SK-N-SH (cell line): ENCODE data around the gene SLC23A3. TPM values are rescaled to one million over a fixed set of nuclear protein-coding genes. Genes with fewer than 3 reads are reported as not detected.

Experiments
- CTCF ChIA-PET: fragments of 300-600, 350-600 bp; formaldehyde crosslinking; extraction: SDS; loops from one replicate; lab custom pipeline; 2021; lab: Yijun Ruan, JAX
- POLR2A ChIA-PET: fragments of 350-600 bp; sonication (Branson Sonifier 250); formaldehyde crosslinking; extraction: SDS; loops from one replicate; lab custom pipeline; 2020; ENCODE audit warnings: antibody characterized with exemption, inconsistent platforms; lab: Yijun Ruan, JAX
- DNase-seq: peaks from one replicate; pipeline ENCODE4 v3.0.0; 2012
- H2AFZ ChIP-seq: fragments of 200-600 bp; sonication (generic); 2 replicates; pipeline ENCODE4 v1.8.1; 2016; ENCODE audit warnings: antibody characterized with exemption, mild to moderate bottlenecking, low read depth
- H3F3A ChIP-seq: fragments of 200-600 bp; sonication (generic); replicated peaks from 2 replicates; pipeline ENCODE3; 2016; ENCODE audit warnings: antibody characterized with exemption, mild to moderate bottlenecking; ENCODE audit not compliant: insufficient read depth
- H3K27ac ChIP-seq, 2 experiments: fragments of 200-500 bp in 1 of 2; fragments of 200-600 bp in 1 of 2; sonication (Bioruptor generic) in 1 of 2; sonication (generic), shearing (Covaris generic) in 1 of 2; 2 replicates each; pipeline versions ENCODE4 v1.5.1 to v1.6.1; 2014 to 2016; ENCODE audit warnings: low read depth in 2 of 2, inconsistent platforms in 1 of 2, low read length in 1 of 2, mild to moderate bottlenecking in 1 of 2, mixed read lengths in 1 of 2
- H3K27me3 ChIP-seq: fragments of 200-600 bp; sonication (generic), shearing (Covaris generic); 2 replicates; pipeline ENCODE4 v1.6.1; 2016; ENCODE audit warnings: mixed run types; ENCODE audit not compliant: insufficient read depth
- H3K36me3 ChIP-seq, 2 experiments: fragments of 200-500 bp in 1 of 2; fragments of 200-600 bp in 1 of 2; sonication (Bioruptor generic) in 1 of 2; sonication (generic) in 1 of 2; replicated peaks in 1 of 2; 2 replicates each; pipeline versions ENCODE3 to v1.5.1; 2014 to 2016; ENCODE audit warnings: low read length in 1 of 2, mild to moderate bottlenecking in 1 of 2; ENCODE audit not compliant: insufficient read depth in 2 of 2, control insufficient read depth in 1 of 2
- H3K4me1 ChIP-seq, 2 experiments: fragments of 200-500 bp in 1 of 2; fragments of 200-600 bp in 1 of 2; sonication (Bioruptor generic) in 1 of 2; sonication (generic), shearing (Covaris generic) in 1 of 2; 2 replicates each; pipeline versions ENCODE4 v1.5.1 to v1.6.1; 2014 to 2016; ENCODE audit warnings: low read depth in 1 of 2, low read length in 1 of 2, mixed run types in 1 of 2; ENCODE audit not compliant: insufficient read depth in 2 of 2, control insufficient read depth in 1 of 2
- H3K4me2 ChIP-seq: fragments of 200-600 bp; sonication (generic), shearing (Covaris generic); 2 replicates; pipeline ENCODE4 v1.6.1; 2017; ENCODE audit warnings: mixed run types
- H3K4me3 ChIP-seq, 2 experiments: fragments of 200-500 bp in 1 of 2; fragments of 200-600 bp in 1 of 2; sonication (Bioruptor generic) in 1 of 2; sonication (generic), shearing (Covaris generic) in 1 of 2; 2 replicates each; pipeline versions ENCODE4 v1.5.1 to v1.8.1; 2014 to 2016; ENCODE audit warnings: low read depth in 2 of 2, inconsistent platforms in 1 of 2, low read length in 1 of 2, mild to moderate bottlenecking in 1 of 2, mixed read lengths in 1 of 2, moderate library complexity in 1 of 2
- H3K79me2 ChIP-seq: fragments of 200-600 bp; sonication (generic); 2 replicates; pipeline ENCODE4 v1.8.1; 2017; ENCODE audit warnings: mild to moderate bottlenecking; ENCODE audit not compliant: insufficient read depth
- H3K9ac ChIP-seq: fragments of 200-600 bp; sonication (generic); 2 replicates; pipeline ENCODE4 v1.6.1; 2017; ENCODE audit warnings: mixed run types
- H3K9me2 ChIP-seq: fragments of 200-600 bp; sonication (generic); 2 replicates; pipeline ENCODE4 v1.6.1; 2017; ENCODE audit warnings: mixed run types
- H3K9me3 ChIP-seq: fragments of 200-600 bp; sonication (generic); 2 replicates; pipeline ENCODE4 v1.6.1; 2017; ENCODE audit warnings: mixed run types, mild to moderate bottlenecking, moderate library complexity
- H4K20me1 ChIP-seq: fragments of 200-600 bp; sonication (generic); 2 replicates; pipeline ENCODE4 v1.6.1; 2017; ENCODE audit warnings: mild to moderate bottlenecking, mixed run types; ENCODE audit not compliant: insufficient read depth
- CHD2 ChIP-seq: fragments of 150-350 bp; IDR thresholded peaks from 2 replicates; pipeline ENCODE4 v1.6.1; 2018; ENCODE audit warnings: low read length; ENCODE audit not compliant: partially characterized antibody
- FOXJ3 ChIP-seq: sonication (generic); formaldehyde crosslinking; IDR thresholded peaks from 2 replicates; pipeline ENCODE4 v1.5.1; 2020; ENCODE audit warnings: mild to moderate bottlenecking, missing genetic modification reagents
- FOXM1 ChIP-seq: IDR thresholded peaks from 2 replicates; pipeline ENCODE4 v1.4.0; 2012; ENCODE audit warnings: low read depth, mild to moderate bottlenecking
- GABPA ChIP-seq: IDR thresholded peaks from 2 replicates; pipeline ENCODE4 v1.4.0; 2012; ENCODE audit warnings: low read depth, mild to moderate bottlenecking
- GATA2 ChIP-seq: sonication (generic); formaldehyde crosslinking; IDR thresholded peaks from 2 replicates; pipeline ENCODE4 v1.5.0; 2020; ENCODE audit warnings: mild to moderate bottlenecking, missing genetic modification reagents
- JUND ChIP-seq: IDR thresholded peaks from 2 replicates; pipeline ENCODE4 v1.4.0; 2012
- MAX ChIP-seq: IDR thresholded peaks from 2 replicates; pipeline ENCODE4 v1.4.0; 2012; ENCODE audit warnings: low read depth
- RAD21 ChIP-seq: IDR thresholded peaks from 2 replicates; pipeline ENCODE4 v1.6.1; 2012; ENCODE audit warnings: mild to moderate bottlenecking, low read length
- RCOR1 ChIP-seq: fragments of 150-350 bp; IDR thresholded peaks from 2 replicates; pipeline ENCODE4 v1.6.1; 2017; ENCODE audit warnings: antibody characterized with exemption, low read length
- RFX5 ChIP-seq: IDR thresholded peaks from 2 replicates; pipeline ENCODE4 v1.6.1; 2012; ENCODE audit warnings: mild to moderate bottlenecking, improper control_type of control experiment, low read length
- SIN3A ChIP-seq: IDR thresholded peaks from 2 replicates; pipeline ENCODE4 v1.6.1; 2012; ENCODE audit warnings: low read depth, mild to moderate bottlenecking, low read length, moderate library complexity, borderline replicate concordance
- SMC3 ChIP-seq: IDR thresholded peaks from 2 replicates; pipeline ENCODE4 v1.6.1; 2012; ENCODE audit warnings: low read depth, low read length, improper control_type of control experiment
- TCF12 ChIP-seq: IDR thresholded peaks from 2 replicates; pipeline ENCODE4 v1.4.0; 2012
- WGBS: methylation state at CpG from one replicate; pipeline ENCODE4 v1.1.6; 2017; ENCODE audit warnings: low lambda C conversion rate; 5-methylcytosine and 5-hydroxymethylcytosine counted together
- polyA plus RNA-seq, 3 experiments: library from polyadenylated mRNA; depleted of rRNA; stranded (reverse); fragments of >200 nt; gene quantifications; 2 replicates each; pipeline ENCODE4 v1.2.3, GENCODE V29; 2012
- TF ChIP-seq, protein P1 (sequence below): IDR thresholded peaks from 2 replicates; pipeline ENCODE4 v1.6.1; 2012; ENCODE audit warnings: mild to moderate bottlenecking, low read depth, low read length, moderate library complexity
- TF ChIP-seq, protein P2 (sequence below): fragments of 150-350 bp; IDR thresholded peaks from 2 replicates; pipeline ENCODE4 v1.6.1; 2017; ENCODE audit warnings: antibody characterized with exemption, low read length, low read depth, borderline replicate concordance

Gene SLC23A3
- polyA plus RNA-seq, 1 of the 3 experiments (the other 2 are of a cell fraction), result 2.1 TPM

DNA sequence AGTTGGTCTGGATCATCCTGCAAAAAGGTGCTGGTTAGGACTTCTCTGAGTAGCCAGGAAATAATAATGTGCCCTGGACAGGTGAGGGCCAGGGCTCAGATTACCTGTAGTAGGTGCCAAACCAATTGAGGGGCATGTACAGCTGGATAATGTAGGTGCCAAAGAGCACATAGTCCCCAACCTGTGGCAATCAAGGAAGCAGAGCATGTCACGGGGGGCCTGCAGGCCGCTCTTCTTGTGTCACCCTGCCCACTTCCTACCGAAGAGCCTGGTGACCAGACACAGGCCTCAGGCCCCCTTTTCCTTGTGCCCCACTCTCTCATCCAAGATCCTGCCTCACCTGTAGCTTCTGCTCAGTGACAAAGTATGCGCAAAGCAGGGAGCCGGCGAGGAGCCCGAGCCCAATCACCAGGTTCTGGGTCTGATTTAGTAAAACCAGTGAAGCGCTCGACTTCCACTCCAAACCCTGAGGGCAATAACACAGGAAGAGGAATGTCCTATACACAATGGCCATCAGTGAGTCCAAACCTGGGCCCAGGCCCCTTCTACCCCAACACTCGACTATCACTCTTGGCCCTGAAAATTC lies 43.8 kb upstream of the SLC23A3 start:
- ChIA-PET CTCF (interaction anchor here (1.5 to 3.4 kb wide), 4 partner anchors 13 to 81 kb away, joined by 3 to 22 read pairs (median 10); partner anchors contain the start of gene NHEJ1), POLR2A (interaction anchor here (0.8 kb wide), 1 partner anchor 13 kb away, joined by 3 read pairs; no protein-coding TSS in a partner anchor)
- no peaks in the 10 kb centered on the region for H4K20me1 ChIP-seq
- DNase-seq, result no peak
- no peak overlapping the region for H2AFZ ChIP-seq
- peaks cover 0 to 19% of the 10 kb centered on the region in 2 experiments; a peak in 1 of 4 replicates for H3K4me1 ChIP-seq
- TF ChIP-seq RFX5 (no peak), SIN3A (no peak), FOXJ3 (no peak), RCOR1 (no peak), SMC3 (no peak), MAX (no peak), CHD2 (no peak), JUND (no peak), RAD21 (no peak), FOXM1 (no peak), GABPA (no peak), GATA2 (no peak), TCF12 (no peak)
- TF ChIP-seq, protein P1, sequence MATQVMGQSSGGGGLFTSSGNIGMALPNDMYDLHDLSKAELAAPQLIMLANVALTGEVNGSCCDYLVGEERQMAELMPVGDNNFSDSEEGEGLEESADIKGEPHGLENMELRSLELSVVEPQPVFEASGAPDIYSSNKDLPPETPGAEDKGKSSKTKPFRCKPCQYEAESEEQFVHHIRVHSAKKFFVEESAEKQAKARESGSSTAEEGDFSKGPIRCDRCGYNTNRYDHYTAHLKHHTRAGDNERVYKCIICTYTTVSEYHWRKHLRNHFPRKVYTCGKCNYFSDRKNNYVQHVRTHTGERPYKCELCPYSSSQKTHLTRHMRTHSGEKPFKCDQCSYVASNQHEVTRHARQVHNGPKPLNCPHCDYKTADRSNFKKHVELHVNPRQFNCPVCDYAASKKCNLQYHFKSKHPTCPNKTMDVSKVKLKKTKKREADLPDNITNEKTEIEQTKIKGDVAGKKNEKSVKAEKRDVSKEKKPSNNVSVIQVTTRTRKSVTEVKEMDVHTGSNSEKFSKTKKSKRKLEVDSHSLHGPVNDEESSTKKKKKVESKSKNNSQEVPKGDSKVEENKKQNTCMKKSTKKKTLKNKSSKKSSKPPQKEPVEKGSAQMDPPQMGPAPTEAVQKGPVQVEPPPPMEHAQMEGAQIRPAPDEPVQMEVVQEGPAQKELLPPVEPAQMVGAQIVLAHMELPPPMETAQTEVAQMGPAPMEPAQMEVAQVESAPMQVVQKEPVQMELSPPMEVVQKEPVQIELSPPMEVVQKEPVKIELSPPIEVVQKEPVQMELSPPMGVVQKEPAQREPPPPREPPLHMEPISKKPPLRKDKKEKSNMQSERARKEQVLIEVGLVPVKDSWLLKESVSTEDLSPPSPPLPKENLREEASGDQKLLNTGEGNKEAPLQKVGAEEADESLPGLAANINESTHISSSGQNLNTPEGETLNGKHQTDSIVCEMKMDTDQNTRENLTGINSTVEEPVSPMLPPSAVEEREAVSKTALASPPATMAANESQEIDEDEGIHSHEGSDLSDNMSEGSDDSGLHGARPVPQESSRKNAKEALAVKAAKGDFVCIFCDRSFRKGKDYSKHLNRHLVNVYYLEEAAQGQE, result no peak
- TF ChIP-seq, protein P2, sequence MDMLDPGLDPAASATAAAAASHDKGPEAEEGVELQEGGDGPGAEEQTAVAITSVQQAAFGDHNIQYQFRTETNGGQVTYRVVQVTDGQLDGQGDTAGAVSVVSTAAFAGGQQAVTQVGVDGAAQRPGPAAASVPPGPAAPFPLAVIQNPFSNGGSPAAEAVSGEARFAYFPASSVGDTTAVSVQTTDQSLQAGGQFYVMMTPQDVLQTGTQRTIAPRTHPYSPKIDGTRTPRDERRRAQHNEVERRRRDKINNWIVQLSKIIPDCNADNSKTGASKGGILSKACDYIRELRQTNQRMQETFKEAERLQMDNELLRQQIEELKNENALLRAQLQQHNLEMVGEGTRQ, result no peak
- no peak overlapping the region for H3K9ac ChIP-seq
- WGBS, result 97% methylated on average over 10 of the region's 10 CpGs
- peaks cover 18 to 58% of the 10 kb centered on the region in 2 experiments for H3K36me3 ChIP-seq
- H3F3A ChIP-seq, result peaks cover 15% of the 10 kb centered on the region
- H3K9me3 ChIP-seq, result no peaks in the 10 kb centered on the region
- H3K79me2 ChIP-seq, result no peaks in the 10 kb centered on the region
- H3K27me3 ChIP-seq, result no peaks in the 10 kb centered on the region
- no peak overlapping the region for H3K27ac ChIP-seq
- H3K4me2 ChIP-seq, result no peak overlapping the region
- H3K4me3 ChIP-seq, result no peak overlapping the region
- no peaks in the 10 kb centered on the region for H3K9me2 ChIP-seq
